HL-60 (cell line): ENCODE results near the gene TUBB4B.

ENCODE experiments used
- DNase-seq, 2 experiments: peaks; one replicate each; pipeline ENCODE4 v3.0.0-alpha.2; 2010 to 2020; ENCODE audit warnings: low read depth in 1 of 2, low spot score in 1 of 2
- H3K27ac ChIP-seq: fragments of 250-450 bp; sonication (Bioruptor Pico); replicated peaks from 2 replicates; pipeline ENCODE4 v1.5.1; 2020; ENCODE audit warnings: mild to moderate bottlenecking, moderate library complexity
- H3K27me3 ChIP-seq: fragments of 250-450 bp; sonication (Bioruptor Pico); 2 replicates; pipeline ENCODE4 v1.5.1; 2021; ENCODE audit warnings: mild to moderate bottlenecking, moderate library complexity; ENCODE audit not compliant: insufficient read depth, poor library complexity, severe bottlenecking
- H3K4me3 ChIP-seq: replicated peaks from 2 replicates; pipeline ENCODE4 v1.5.1; 2011; ENCODE audit warnings: mild to moderate bottlenecking, control low read depth, low read length; ENCODE audit not compliant: insufficient read depth
- GABPA ChIP-seq: IDR thresholded peaks from 2 replicates; pipeline ENCODE4 v1.6.1; 2012; ENCODE audit warnings: low read depth
- POLR2AphosphoS5 ChIP-seq: IDR thresholded peaks from 2 replicates; pipeline ENCODE4 v1.6.1; 2012; ENCODE audit warnings: low read depth
- REST ChIP-seq: IDR thresholded peaks from 2 replicates; pipeline ENCODE4 v1.6.1; 2012; ENCODE audit warnings: low read depth; ENCODE audit not compliant: insufficient replicate concordance
- SPI1 ChIP-seq: IDR thresholded peaks from 2 replicates; pipeline ENCODE4 v1.6.1; 2012; ENCODE audit warnings: low read depth, mild to moderate bottlenecking, borderline replicate concordance
- long read RNA-seq: library from polyadenylated mRNA; unstranded; transcript quantifications from one replicate; pipeline ENCODE4 v2.0.0, GENCODE V29; 2020
- TF ChIP-seq, protein P1 (sequence below): IDR thresholded peaks from one replicate; pipeline ENCODE4 v1.5.1; 2011; ENCODE audit warnings: low read length, control low read depth, inconsistent platforms; ENCODE audit not compliant: insufficient read depth

The TUBB4B gene
- long read RNA-seq, transcript TUBB4B-201 (4 exons, 1,637 nt), result major isoform, 1,138 of 1,167 reads
- long read RNA-seq, transcript TUBB4B-202 (3 exons, 2,035 nt), result minor isoform, 6 of 1,167 reads
- long read RNA-seq, partial matches to known transcripts, result 1 of 1,167 reads
- long read RNA-seq, other reads (novel, unspliced or antisense), result 22 of 1,167 reads

DNA sequence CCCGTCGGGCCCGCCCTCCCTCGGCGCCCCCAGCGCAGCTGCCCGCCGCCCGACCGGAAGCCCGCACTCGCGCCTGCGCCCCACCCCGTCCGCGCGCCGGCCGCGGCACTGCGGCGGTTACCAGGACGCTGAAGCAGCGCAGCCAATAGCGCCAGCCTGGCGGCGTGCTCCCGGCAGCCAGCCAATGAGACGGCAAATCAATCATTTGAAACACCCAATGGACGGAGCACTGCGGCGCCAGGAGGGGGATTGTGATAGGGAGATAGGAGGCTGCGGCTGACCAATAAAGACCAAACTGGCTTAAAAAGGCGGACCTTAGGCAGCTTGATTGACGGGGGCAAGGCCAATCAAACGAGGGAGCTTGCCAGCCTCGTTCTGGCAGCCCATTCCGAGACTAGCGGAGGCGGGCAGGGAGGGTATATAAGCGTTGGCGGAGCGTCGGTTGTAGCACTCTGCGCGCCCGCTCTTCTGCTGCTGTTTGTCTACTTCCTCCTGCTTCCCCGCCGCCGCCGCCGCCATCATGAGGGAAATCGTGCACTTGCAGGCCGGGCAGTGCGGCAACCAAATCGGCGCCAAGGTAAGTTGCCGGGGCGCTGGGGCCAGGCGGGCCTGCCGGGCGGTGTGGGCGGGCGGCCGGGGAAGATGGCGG is at the start of gene TUBB4B:
Gene TUBB4B (plus strand): TSS at position 447 of the 649 bp plus-strand sequence. CDS start 74 bp downstream, at position 521.
- TF ChIP-seq POLR2AphosphoS5 (peak; percentile 100), GABPA (0 out of 2 replicates have a peak, but pooled peaks have one; percentile 14), REST (peak; percentile 83), SPI1 (no peak)
- TF ChIP-seq, protein P1, sequence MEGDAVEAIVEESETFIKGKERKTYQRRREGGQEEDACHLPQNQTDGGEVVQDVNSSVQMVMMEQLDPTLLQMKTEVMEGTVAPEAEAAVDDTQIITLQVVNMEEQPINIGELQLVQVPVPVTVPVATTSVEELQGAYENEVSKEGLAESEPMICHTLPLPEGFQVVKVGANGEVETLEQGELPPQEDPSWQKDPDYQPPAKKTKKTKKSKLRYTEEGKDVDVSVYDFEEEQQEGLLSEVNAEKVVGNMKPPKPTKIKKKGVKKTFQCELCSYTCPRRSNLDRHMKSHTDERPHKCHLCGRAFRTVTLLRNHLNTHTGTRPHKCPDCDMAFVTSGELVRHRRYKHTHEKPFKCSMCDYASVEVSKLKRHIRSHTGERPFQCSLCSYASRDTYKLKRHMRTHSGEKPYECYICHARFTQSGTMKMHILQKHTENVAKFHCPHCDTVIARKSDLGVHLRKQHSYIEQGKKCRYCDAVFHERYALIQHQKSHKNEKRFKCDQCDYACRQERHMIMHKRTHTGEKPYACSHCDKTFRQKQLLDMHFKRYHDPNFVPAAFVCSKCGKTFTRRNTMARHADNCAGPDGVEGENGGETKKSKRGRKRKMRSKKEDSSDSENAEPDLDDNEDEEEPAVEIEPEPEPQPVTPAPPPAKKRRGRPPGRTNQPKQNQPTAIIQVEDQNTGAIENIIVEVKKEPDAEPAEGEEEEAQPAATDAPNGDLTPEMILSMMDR, result no peak
- Histone ChIP-seq H3K4me3 (peak within 1 kb of the TSS; percentile 97), H3K27ac (peak within 1 kb of the TSS; percentile 98), H3K27me3 (peaks cover under 1% of the 10 kb centered on the region)
- DNase-seq, result peak; percentile 100

- Histone ChIP-seq H3K27ac (no peak overlapping the region), H3K27me3 (no peaks in the 10 kb centered on the region), H3K4me3 (no peak overlapping the region)
- no peak for TF ChIP-seq GABPA
- TF ChIP-seq POLR2AphosphoS5, result no peak
- TF ChIP-seq SPI1, result no peak
- TF ChIP-seq, protein P1, result no peak
- TF ChIP-seq REST, result no peak
- DNase-seq, result no peak
Measured at GRCh38 chr9:137191691-137192447, 49.2 kb upstream of the TUBB4B start.

DNA sequence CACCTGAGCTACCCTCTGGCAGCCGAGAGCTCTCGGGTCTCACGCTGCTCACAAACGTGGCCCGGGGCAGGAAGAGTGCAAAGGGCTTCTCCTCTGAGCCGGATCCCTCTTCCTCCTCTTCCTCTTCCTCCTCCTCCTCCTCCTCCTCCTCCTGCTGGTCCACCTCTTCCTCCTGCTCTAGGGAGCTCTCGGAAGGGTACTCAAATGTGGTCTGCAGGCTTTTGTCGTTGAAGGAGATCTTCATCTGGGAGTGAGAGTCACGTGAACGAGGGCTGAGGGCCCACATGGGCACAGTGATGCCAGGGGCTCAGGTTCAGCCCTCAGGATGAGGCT is 48.7 kb upstream of the TUBB4B start:
- no peak overlapping the region for H3K4me3 ChIP-seq
- H3K27me3 ChIP-seq, result no peaks in the 10 kb centered on the region
- TF ChIP-seq SPI1 (no peak), POLR2AphosphoS5 (no peak), GABPA (no peak), REST (no peak)
- TF ChIP-seq, protein P1, result no peak
- no peak for DNase-seq
- no peak overlapping the region for H3K27ac ChIP-seq
